Activated naive CD4-positive, alpha-beta T cell treated with anti-CD3 and anti-CD28 coated beads for 36 hours (primary cell): ENCODE results near the gene MEIS1. TPM values are rescaled to one million over a fixed set of nuclear protein-coding genes. Genes with fewer than 3 reads are reported as not detected.

Experiments
- CTCF ChIA-PET: fragments of 350-600 bp; sonication (Branson Sonifier 250); formaldehyde crosslinking; loops from one replicate; lab custom pipeline; 2021; ENCODE audit warnings: antibody characterized with exemption; lab: Charles Lee
- DNase-seq: peaks from one replicate; pipeline ENCODE4 v3.0.0-alpha.2; 2020
- H3K27ac Mint-ChIP-seq: one replicate; pipeline ENCODE4 v1.8.0; 2021; ENCODE audit warnings: mild to moderate bottlenecking, mixed read lengths
- H3K27me3 Mint-ChIP-seq: one replicate; pipeline ENCODE4 v1.8.0; 2021; ENCODE audit warnings: low read depth, mixed read lengths
- H3K36me3 Mint-ChIP-seq: one replicate; pipeline ENCODE4 v1.8.0; 2021; ENCODE audit warnings: low read depth, mixed read lengths
- H3K4me1 Mint-ChIP-seq: one replicate; pipeline ENCODE4 v1.8.0; 2021; ENCODE audit warnings: low read depth, mixed read lengths
- H3K4me3 Mint-ChIP-seq: one replicate; pipeline ENCODE4 v1.8.0; 2021; ENCODE audit warnings: mild to moderate bottlenecking, moderate library complexity, mixed read lengths
- H3K9me3 Mint-ChIP-seq: one replicate; pipeline ENCODE4 v1.8.0; 2021; ENCODE audit warnings: mixed read lengths
- intact Hi-C: fragments of 100-400 bp; cut with micrococcal nuclease; formaldehyde crosslinking; loops from one replicate; pipeline ENCODE4 v1.15.1; 2023
- total RNA-seq, 2 experiments: library from RNA; stranded (reverse); gene quantifications; one replicate each; pipeline ENCODE4 v1.2.3, GENCODE V29; 2021

MEIS1 gene
- total RNA-seq, 2 experiments from 2014 or later: not detected

DNA sequence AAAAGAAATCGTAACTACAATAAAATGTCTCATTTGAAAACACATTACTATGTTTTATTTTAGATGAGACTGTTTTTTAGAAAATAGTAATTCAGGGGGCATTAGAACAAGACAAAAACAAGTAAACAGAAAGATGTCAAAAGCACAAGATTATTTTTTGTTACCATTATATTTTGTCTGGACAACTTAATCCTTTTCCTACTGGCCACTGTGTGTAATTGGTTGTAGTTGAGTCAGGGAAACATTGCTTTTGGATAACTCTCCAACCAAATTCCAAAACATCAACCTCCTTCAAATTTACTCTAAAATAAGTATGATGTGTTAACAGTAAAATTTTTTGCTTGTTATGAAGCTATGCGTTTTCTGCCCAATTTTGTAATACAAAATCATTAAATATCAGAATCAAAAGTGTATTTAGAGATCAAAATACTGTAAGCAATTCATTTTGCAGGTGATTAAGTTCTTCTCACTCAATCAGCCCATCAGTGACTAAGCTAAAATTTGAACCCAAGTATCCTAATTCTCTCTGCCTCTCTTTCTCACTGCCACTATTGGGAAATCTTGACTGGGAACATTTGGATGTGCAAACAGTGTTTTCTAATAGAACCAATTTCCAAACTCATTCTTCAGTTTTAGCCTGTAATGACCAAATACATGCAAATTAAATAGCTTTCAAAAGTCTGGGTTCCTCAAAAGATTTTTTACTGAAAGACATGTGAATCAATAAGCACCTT is 11.4 kb upstream of the MEIS1 start:
- Mint-ChIP-seq H3K36me3 (no peaks in the 10 kb centered on the region), H3K27me3 (peaks cover 30% of the 10 kb centered on the region), H3K4me3 (no peak overlapping the region), H3K9me3 (no peaks in the 10 kb centered on the region), H3K27ac (no peak overlapping the region), H3K4me1 (no peaks in the 10 kb centered on the region)
- CTCF ChIA-PET: no interaction called here
- DNase-seq: no peak
- intact Hi-C loops: no loop called here

DNA sequence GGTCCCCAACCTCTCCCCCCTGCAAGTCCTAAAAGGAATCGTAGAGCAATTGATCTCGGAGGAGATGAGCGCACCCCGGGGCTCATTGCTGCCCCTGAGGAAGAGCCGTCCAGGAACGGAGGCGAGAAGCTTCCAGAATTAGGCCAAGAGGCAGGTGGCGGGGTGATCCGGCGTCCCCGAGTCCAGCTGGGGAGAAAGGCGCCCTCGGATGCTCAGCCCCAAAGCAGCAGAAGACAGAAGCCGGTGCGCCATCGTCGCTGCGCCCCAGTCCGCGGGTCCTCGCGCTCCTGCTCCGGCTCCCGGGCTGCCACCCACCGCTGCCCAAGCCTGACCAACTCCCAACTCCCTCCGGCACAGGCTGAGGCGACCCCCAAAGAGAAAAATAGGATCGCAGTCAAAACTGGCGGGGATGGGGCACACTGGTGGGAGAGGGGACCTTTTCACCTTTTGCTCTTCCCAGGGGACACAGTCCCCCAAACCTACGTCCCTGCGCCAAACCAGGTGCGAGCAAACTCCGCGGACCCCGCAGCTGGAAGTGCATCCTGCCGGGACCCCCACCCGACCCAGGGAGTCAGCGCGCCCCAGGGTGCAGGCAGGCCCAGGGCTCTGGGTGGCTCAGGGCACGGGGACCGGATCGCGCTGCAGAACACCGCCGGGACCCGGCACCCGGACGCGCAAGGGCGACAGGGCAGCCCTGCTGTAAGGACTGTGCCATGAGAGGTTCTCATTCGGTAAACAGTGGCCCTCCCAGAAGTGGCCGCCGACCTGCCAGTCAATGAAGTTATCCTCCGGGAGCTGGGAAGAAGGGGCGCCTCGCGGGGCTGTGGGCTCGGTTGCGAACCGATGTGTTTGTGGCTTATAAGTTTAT is 8.4 kb upstream of the MEIS1 start:
- CTCF ChIA-PET: interaction anchor here (0.7 kb wide), 1 partner anchor 1417 kb away, joined by 3 read pairs; no protein-coding TSS in a partner anchor
- no peaks in the 10 kb centered on the region for H3K9me3 Mint-ChIP-seq
- no peak for DNase-seq
- no peak overlapping the region for H3K27ac Mint-ChIP-seq
- H3K27me3 Mint-ChIP-seq: peaks cover 48% of the 10 kb centered on the region
- H3K4me3 Mint-ChIP-seq: no peak overlapping the region
- H3K36me3 Mint-ChIP-seq: no peaks in the 10 kb centered on the region
- intact Hi-C loops: loop anchor here (5.0 kb wide), 1 partner anchor 1051 kb away; no protein-coding TSS in a partner anchor
- no peaks in the 10 kb centered on the region for H3K4me1 Mint-ChIP-seq

DNA sequence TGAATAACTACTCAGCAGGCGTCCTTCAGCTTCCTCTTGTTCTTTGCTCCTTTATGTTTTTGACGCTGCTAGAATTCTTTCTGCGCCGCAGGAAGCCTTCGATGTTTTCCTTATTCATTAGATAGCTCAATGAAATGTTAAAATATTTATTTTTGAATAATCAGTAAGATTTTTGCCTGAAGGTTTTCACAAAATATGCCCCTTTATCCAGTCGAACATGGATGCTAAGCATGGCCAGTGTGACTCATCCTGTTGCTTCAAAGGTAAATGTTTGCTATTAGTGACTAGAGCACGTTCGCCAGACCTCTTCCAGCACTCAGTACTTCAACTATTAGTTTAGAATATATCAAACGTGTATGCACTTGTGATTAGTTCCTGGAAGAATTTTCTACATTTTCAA is 7.6 kb upstream of the MEIS1 start:
- Mint-ChIP-seq H3K36me3 (no peaks in the 10 kb centered on the region), H3K9me3 (no peaks in the 10 kb centered on the region), H3K4me1 (no peaks in the 10 kb centered on the region), H3K4me3 (no peak overlapping the region), H3K27ac (no peak overlapping the region), H3K27me3 (peaks cover 54% of the 10 kb centered on the region)
- CTCF ChIA-PET: interaction anchor here (0.6 to 0.7 kb wide), 2 partner anchors 873 to 1416 kb away, joined by 3 to 6 read pairs; no protein-coding TSS in a partner anchor
- intact Hi-C loops: loop anchor here (5.0 kb wide), 1 partner anchor 1050 kb away; no protein-coding TSS in a partner anchor
- DNase-seq: no peak

DNA sequence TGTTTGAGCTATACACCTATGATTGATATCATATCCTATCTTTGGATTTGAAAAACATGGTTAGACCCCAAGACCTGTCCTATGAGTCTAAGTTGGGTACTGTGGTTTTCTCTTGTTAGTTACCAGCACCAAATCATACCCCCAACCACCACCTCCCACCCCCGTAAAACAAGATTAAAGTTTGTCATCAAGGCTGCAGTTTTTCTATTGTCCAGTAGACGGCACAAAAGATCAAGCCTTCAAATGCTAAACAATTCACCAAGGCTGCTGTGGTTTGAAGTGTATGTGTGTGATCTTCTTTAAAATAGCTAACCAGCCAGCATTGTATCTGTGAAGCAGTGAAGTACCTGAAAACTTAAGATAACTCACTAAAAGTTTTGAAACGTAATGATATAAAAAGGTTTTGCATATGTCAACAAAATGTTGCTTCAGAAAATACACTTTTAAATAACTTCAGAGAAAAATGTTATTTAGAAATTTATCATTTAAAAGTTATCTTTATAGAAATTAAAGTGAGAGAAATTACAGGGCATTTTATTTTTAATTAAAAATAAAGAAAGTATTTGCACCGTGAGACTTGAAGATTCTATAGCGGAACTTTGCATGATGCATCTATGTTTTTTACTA is 5.8 kb upstream of the MEIS1 start:
- Mint-ChIP-seq H3K27me3 (peaks cover 70% of the 10 kb centered on the region), H3K4me1 (peaks cover 12% of the 10 kb centered on the region), H3K36me3 (no peaks in the 10 kb centered on the region), H3K27ac (no peak overlapping the region), H3K9me3 (no peaks in the 10 kb centered on the region), H3K4me3 (no peak overlapping the region)
- DNase-seq: no peak
- intact Hi-C loops: loop anchor here (1.0 to 5.0 kb wide), 3 partner anchors 1048 to 1602 kb away; no protein-coding TSS in a partner anchor
- CTCF ChIA-PET: interaction anchor here (0.6 kb wide), 1 partner anchor 8 kb away, joined by 6 read pairs; no protein-coding TSS in a partner anchor

DNA sequence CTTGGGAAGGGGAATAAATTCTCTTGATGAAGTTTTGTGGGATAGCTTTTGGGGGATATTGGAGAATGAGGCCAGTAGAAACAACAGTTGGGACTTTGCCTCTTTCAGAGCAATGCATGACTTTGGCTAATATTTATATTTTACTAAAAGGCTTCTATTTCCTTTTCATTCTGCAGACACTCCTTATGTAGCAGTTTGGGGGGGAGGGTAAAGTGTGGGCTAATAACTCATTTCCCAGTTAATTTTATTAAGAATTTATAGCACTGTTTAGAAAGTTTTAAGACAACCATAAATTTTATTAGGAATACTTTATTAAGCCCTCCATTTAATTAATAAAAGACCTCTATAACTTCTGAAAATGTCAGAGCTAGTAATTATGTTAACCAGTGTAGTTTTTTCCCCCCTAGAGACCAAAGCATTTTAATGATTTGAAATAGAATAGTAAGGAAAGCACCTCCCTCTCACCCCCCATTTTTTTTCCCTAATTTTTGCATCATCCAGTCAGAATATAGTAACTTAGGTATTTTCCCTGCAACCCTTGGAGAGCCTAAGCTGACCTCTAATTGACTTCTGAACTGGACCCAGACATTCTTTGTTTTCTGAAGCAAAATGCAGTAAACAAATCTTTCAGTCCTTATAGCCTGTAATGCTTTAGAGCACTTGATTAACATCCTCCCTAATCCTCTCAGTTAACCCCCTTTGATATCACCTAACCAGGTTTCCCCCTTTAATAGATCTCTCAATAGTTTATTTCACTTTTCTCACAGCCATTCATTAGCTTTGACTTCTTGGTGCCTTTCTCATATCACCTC is 5.0 kb upstream of the MEIS1 start:
- no peaks in the 10 kb centered on the region for H3K36me3 Mint-ChIP-seq
- H3K27me3 Mint-ChIP-seq: peaks cover 74% of the 10 kb centered on the region
- H3K9me3 Mint-ChIP-seq: no peaks in the 10 kb centered on the region
- no peak overlapping the region for H3K4me3 Mint-ChIP-seq
- CTCF ChIA-PET: no interaction called here
- H3K27ac Mint-ChIP-seq: no peak overlapping the region
- intact Hi-C loops: loop anchor here (1.0 to 5.0 kb wide), 3 partner anchors 1047 to 1601 kb away; no protein-coding TSS in a partner anchor
- peaks cover 19% of the 10 kb centered on the region for H3K4me1 Mint-ChIP-seq
- DNase-seq: no peak

DNA sequence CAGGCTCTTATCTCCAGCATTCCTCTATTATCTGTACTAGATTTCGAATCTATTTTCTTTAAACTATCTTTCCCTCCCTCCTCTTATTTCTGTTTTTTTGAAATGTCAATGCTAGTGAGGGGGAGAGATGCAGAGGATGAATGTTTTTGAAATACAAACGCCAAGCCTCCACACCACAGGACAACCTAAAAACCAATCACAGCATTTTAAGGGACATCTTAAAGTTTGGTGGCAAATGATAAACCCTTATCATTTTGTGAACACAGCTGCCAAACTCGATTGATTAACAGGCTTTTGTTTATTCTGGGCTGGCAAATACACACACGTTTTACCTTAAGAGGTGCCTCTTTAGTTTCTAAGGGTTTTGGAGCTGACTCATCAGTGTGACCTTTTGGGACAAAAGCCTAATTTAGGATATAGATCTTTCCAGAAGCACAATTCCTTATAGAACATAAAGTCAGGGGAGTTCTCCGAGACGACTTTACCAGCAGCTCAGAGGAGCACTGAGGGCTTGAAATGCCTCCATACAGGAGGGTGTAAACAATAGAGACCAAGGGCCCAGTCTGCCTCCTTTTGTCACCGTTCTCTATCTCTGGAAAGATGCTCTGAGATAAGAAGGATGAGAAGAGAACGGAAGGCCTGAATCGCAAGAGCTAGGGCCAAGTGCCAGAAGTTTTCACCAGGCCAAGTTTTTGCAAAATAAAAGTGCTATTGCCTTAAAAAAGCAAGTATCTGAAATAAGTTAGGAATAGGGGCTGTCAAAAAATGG is 4.2 kb upstream of the MEIS1 start:
- intact Hi-C loops: no loop called here
- CTCF ChIA-PET: interaction anchor here (0.7 kb wide), 1 partner anchor 1408 kb away, joined by 3 read pairs; no protein-coding TSS in a partner anchor
- Mint-ChIP-seq H3K27me3 (peaks cover 74% of the 10 kb centered on the region), H3K4me1 (peaks cover 26% of the 10 kb centered on the region), H3K27ac (no peak overlapping the region), H3K4me3 (no peak overlapping the region), H3K9me3 (no peaks in the 10 kb centered on the region), H3K36me3 (no peaks in the 10 kb centered on the region)
- DNase-seq: no peak

DNA sequence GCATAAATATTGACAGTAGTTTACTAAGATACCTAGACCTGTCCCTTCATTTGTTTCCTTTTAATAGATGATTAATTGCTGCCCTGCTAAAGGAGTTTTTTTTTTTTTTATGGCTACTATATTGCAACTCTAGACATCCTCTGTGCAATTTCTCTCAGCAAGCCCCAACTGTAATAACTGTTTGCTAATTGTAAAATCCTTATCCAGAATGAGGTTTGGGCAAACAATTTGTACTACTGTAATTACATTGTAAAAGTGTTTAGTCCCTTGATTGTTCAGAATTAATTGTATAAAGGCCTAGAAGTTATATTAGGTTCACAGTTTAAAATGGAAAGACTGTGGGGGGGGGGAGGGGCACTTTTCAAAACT is 3.7 kb upstream of the MEIS1 start:
- intact Hi-C loops: no loop called here
- DNase-seq: no peak
- H3K4me1 Mint-ChIP-seq: peaks cover 26% of the 10 kb centered on the region
- peaks cover 73% of the 10 kb centered on the region for H3K27me3 Mint-ChIP-seq
- no peaks in the 10 kb centered on the region for H3K9me3 Mint-ChIP-seq
- H3K4me3 Mint-ChIP-seq: no peak overlapping the region
- CTCF ChIA-PET: interaction anchor here (0.7 kb wide), 1 partner anchor 1408 kb away, joined by 3 read pairs; no protein-coding TSS in a partner anchor
- H3K36me3 Mint-ChIP-seq: no peaks in the 10 kb centered on the region
- no peak overlapping the region for H3K27ac Mint-ChIP-seq

DNA sequence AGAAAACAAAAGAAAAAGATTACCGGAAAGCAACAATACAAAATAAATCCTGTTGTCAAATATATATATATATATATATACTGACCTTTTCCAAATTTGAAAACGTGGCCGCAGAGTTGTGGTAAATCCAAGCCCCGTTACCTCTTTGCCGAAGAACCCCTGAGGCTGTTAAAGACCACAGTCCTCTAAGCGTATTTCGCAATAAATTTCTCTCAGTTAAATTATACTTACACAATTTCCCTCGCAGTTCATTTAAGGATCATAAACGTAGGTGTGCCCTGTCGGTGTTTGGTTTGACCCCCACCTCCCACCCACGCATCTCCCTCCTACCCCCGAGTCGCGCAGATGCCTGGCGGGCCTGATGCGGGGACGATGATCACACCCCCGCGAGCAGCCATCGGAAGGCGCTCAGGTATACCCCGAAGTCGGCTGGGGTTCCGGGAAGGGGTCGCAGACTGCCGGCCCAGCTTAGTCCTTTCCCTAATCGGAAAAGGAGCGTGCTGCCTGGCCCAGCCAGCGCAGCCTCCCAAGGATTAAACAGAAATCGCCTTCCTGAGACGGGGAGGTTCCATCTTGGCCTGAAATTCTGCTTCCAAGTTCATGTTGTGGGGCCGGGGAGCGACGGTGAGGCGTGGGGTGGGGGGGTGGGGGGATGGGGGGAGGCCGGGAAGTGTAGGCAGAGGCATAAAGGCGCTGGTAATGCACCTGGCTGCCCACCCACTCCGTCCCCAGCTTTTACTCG is 2.9 kb upstream of the MEIS1 start:
- Mint-ChIP-seq H3K27me3 (peaks cover 79% of the 10 kb centered on the region), H3K4me3 (no peak overlapping the region), H3K4me1 (peaks cover 26% of the 10 kb centered on the region), H3K36me3 (no peaks in the 10 kb centered on the region), H3K27ac (no peak overlapping the region), H3K9me3 (no peaks in the 10 kb centered on the region)
- intact Hi-C loops: no loop called here
- CTCF ChIA-PET: no interaction called here
- no peak for DNase-seq

DNA sequence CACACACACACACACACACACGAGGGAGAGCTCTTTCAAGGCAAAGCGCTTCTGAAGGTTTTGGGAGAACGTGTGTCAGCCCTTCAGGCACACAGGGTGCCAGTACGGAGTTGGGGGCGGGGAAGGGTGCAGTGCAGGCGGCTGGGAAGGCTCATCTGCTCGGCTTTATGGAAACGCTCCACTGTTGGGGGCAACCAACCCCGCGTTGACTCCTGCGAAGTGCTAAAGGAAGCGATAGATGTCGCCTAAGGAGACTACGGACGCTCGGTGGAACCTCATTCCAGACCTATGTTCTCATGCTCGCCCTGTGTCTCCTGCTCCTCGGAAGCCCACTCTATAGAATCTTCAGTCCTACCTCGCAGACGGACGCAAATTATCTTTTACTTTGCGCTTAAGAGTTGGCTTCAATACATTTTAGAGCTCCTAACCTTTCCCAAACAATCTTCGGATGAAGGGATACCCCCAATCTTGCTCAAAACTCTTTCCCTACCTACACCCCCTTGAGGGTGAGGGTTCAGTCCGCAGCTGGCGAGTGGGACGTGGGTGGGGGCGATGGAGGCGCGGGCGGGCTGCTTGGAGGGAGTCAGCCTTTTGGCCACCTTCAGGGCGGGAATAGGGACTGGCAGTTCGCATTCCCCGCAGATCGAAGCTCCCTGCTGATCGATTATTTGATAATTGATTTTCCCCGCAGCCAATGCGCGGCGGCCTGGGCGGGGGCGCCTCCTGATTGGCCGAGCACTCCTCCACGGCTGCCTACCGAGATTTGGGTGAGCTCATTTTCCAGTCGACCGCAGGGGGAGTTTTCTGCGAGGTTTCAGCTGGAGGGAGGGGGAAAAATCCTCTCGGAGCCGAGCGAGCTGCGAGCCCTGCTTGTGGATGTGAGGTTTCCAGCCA is 1.9 kb upstream of the MEIS1 start:
- Mint-ChIP-seq H3K4me1 (peaks cover 28% of the 10 kb centered on the region), H3K4me3 (peak overlapping the region; percentile 68), H3K9me3 (no peaks in the 10 kb centered on the region), H3K36me3 (no peaks in the 10 kb centered on the region), H3K27ac (no peak overlapping the region), H3K27me3 (peaks cover 77% of the 10 kb centered on the region)
- intact Hi-C loops: no loop called here
- DNase-seq: peak; percentile 42
- CTCF ChIA-PET: interaction anchor here (0.8 kb wide), 1 partner anchor 138 kb away, joined by 3 read pairs; no protein-coding TSS in a partner anchor

DNA sequence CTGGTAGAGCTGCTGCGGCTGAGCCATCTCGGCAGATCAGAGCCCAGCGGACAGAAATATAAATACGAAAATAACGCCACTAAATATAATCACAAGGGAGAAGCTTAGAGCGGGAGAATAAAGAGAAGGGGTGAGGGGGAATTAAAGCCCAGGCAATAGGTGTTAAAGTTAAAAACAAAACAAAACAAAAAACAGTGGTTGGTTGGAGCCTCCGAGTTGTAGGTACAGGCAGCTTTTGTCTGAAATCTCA is 1.3 kb upstream of the MEIS1 start:
- intact Hi-C loops: no loop called here
- Mint-ChIP-seq H3K4me1 (peaks cover 28% of the 10 kb centered on the region), H3K4me3 (peak overlapping the region; percentile 68), H3K36me3 (no peaks in the 10 kb centered on the region), H3K27ac (no peak overlapping the region), H3K9me3 (no peaks in the 10 kb centered on the region), H3K27me3 (peaks cover 78% of the 10 kb centered on the region)
- DNase-seq: no peak
- CTCF ChIA-PET: interaction anchor here (0.8 kb wide), 1 partner anchor 137 kb away, joined by 3 read pairs; no protein-coding TSS in a partner anchor
